Astrocyte (in vitro differentiated cells and primary cell): ENCODE results near the gene HS6ST3.

Experiments
- CTCF ChIP-seq: IDR thresholded peaks from 2 replicates; pipeline ENCODE4 v1.5.1; 2011; ENCODE audit warnings: low read depth, mild to moderate bottlenecking, inconsistent platforms, low read length, moderate library complexity; ENCODE audit not compliant: insufficient read depth
- EZH2 ChIP-seq: IDR thresholded peaks from 2 replicates; pipeline ENCODE4 v1.6.1; 2012; ENCODE audit warnings: mild to moderate bottlenecking, low read length, inconsistent platforms; ENCODE audit not compliant: insufficient read depth

- TF ChIP-seq CTCF (no peak), EZH2 (no peak)
Measured at GRCh38 chr13:96762876-96763275, 673.0 kb downstream of the HS6ST3 start.
